Cardiac muscle cell (in vitro differentiated cells and primary cell): ENCODE results near the gene GATA2. TPM values are rescaled to one million over a fixed set of nuclear protein-coding genes. Genes with fewer than 3 reads are reported as not detected.

Source experiments
- DNase-seq, 2 donors: peaks; one replicate each; pipeline versions ENCODE4 v3.0.0 to v3.0.0-alpha.2; 2010 to 2017; ENCODE audit warnings: low read depth in 1 of 2, low spot score in 1 of 2
- H3K27ac ChIP-seq: fragments of 200-600 bp; sonication (generic); 2 replicates; pipeline ENCODE4 v1.5.1; 2016
- H3K27me3 ChIP-seq: fragments of 200-600 bp; sonication (generic); 2 replicates; pipeline ENCODE4 v1.6.0; 2016; ENCODE audit warnings: control low read depth
- H3K36me3 ChIP-seq: fragments of 200-600 bp; sonication (generic); 2 replicates; pipeline ENCODE4 v1.5.1; 2016; ENCODE audit warnings: control low read depth
- H3K4me1 ChIP-seq: fragments of 200-600 bp; sonication (generic); 2 replicates; pipeline ENCODE4 v1.8.1; 2017; ENCODE audit warnings: low read depth, mild to moderate bottlenecking, mixed run types
- H3K4me3 ChIP-seq: fragments of 200-600 bp; sonication (generic); 2 replicates; pipeline ENCODE4 v1.5.1; 2016; ENCODE audit warnings: mild to moderate bottlenecking
- H3K9me3 ChIP-seq: fragments of 200-600 bp; sonication (generic); 2 replicates; pipeline ENCODE4 v1.5.1; 2017; ENCODE audit warnings: low read depth, mild to moderate bottlenecking, control low read depth
- CTCF ChIP-seq: IDR thresholded peaks from 2 replicates; pipeline ENCODE4 v1.5.1; 2012; ENCODE audit warnings: low read depth, mild to moderate bottlenecking, low read length
- polyA plus RNA-seq: library from polyadenylated mRNA; unstranded; fragments of >200 nt; fragmentation: Nextera tagmentation; extraction: Ambion mirVana; gene quantifications from 2 replicates; pipeline ENCODE4 v1.2.1, GENCODE V29; 2016
- total RNA-seq: library from RNA; depleted of rRNA; stranded (reverse); fragments of >200 nt; gene quantifications from 2 replicates; pipeline ENCODE4 v1.2.3, GENCODE V29; 2016

GATA2 gene
- total and polyA plus RNA-seq, 2 experiments from 2014 or later, result 15.2 to 18.3 TPM

- no peak for DNase-seq
- Histone ChIP-seq H3K27ac (no peak overlapping the region), H3K27me3 (peaks cover 21% of the 10 kb centered on the region), H3K36me3 (no peaks in the 10 kb centered on the region), H3K4me1 (no peaks in the 10 kb centered on the region), H3K4me3 (no peak overlapping the region), H3K9me3 (no peaks in the 10 kb centered on the region)
- TF ChIP-seq CTCF, result no peak
These were observed 30.6 kb downstream of the GATA2 start for GRCh38 chr3:128462341-128462910.

GRCh38 chr3:128461731-128462130, 31.3 kb downstream of the GATA2 start:
- Histone ChIP-seq H3K36me3 (no peaks in the 10 kb centered on the region), H3K9me3 (no peaks in the 10 kb centered on the region), H3K4me3 (no peak overlapping the region), H3K27ac (no peak overlapping the region), H3K27me3 (peaks cover 20% of the 10 kb centered on the region), H3K4me1 (no peaks in the 10 kb centered on the region)
- no peak for TF ChIP-seq CTCF
- no peak for DNase-seq

- peaks cover 4% of the 10 kb centered on the region for H3K27me3 ChIP-seq
- H3K4me1 ChIP-seq, result no peaks in the 10 kb centered on the region
- no peaks in the 10 kb centered on the region for H3K9me3 ChIP-seq
- H3K36me3 ChIP-seq, result no peaks in the 10 kb centered on the region
- no peak overlapping the region for H3K4me3 ChIP-seq
- TF ChIP-seq CTCF, result no peak
- no peak for DNase-seq
- no peak overlapping the region for H3K27ac ChIP-seq
These were observed 33.6 kb downstream of the GATA2 start for GRCh38 chr3:128459461-128459820.

GRCh38 chr3:128458746-128459460, 34.1 kb downstream of the GATA2 start:
- no peak for DNase-seq
- Histone ChIP-seq H3K4me3 (no peak overlapping the region), H3K27me3 (peaks cover 4% of the 10 kb centered on the region), H3K36me3 (no peaks in the 10 kb centered on the region), H3K27ac (no peak overlapping the region), H3K4me1 (no peaks in the 10 kb centered on the region), H3K9me3 (no peaks in the 10 kb centered on the region)
- no peak for TF ChIP-seq CTCF

GRCh38 chr3:128457937-128458336, 35.1 kb downstream of the GATA2 start:
- Histone ChIP-seq H3K4me3 (no peak overlapping the region), H3K27ac (no peak overlapping the region), H3K27me3 (peaks cover 7% of the 10 kb centered on the region), H3K4me1 (no peaks in the 10 kb centered on the region), H3K9me3 (no peaks in the 10 kb centered on the region), H3K36me3 (no peaks in the 10 kb centered on the region)
- no peak for TF ChIP-seq CTCF
- DNase-seq, result no peak
